HCT116 (cell line): ENCODE results near the gene CAB39. TPM values are rescaled to one million over a fixed set of nuclear protein-coding genes. Genes with fewer than 3 reads are reported as not detected.

ENCODE experiments used
- ATAC-seq: fragments of 200-7000 bp; cut with Tn5 transposase; 2 replicates; pipeline ENCODE4 v1.9.1; 2020; ENCODE audit warnings: mild to moderate bottlenecking, moderate library complexity
- BruUV-seq: library from RNA; stranded (reverse); fragments of 400-500 nt; replicated peaks from 2 replicates; lab custom pipeline; 2021; lab: Mats Ljungman, UMichigan
- CTCF ChIA-PET: fragments of 300-600 bp; sonication (Branson Sonifier 250); formaldehyde crosslinking; loops from one replicate; lab custom pipeline; 2021; ENCODE audit warnings: antibody characterized with exemption; lab: Charles Lee
- POLR2A ChIA-PET: fragments of 300-600, 350-600 bp; sonication (Branson Sonifier 250); formaldehyde crosslinking; loops from one replicate; lab custom pipeline; 2021; ENCODE audit warnings: antibody characterized with exemption; lab: Charles Lee
- RAD21 ChIA-PET, 2 experiments: fragments of 300-600 bp; sonication (Branson Sonifier 250); formaldehyde crosslinking; loops; one replicate each; lab custom pipeline; 2023; ENCODE audit warnings: low total read pairs in 2 of 2; ENCODE audit not compliant: uncharacterized antibody in 2 of 2, unreplicated experiment in 2 of 2, low non-redundant PET in 1 of 2; lab: Charles Lee
- DNase-seq: peaks from one replicate; pipeline ENCODE4 v3.0.0-alpha.2; 2010; ENCODE audit warnings: low read depth, low spot score
- H2AFZ ChIP-seq: fragments of 200-600 bp; shearing (Covaris generic), sonication (generic); 2 replicates; pipeline ENCODE4 v1.6.1; 2017; ENCODE audit warnings: low read depth, mixed run types, mixed read lengths, antibody characterized with exemption, low read length; ENCODE audit not compliant: poor library complexity, severe bottlenecking
- H3K27ac ChIP-seq: 2 replicates; pipeline ENCODE4 v1.5.1; 2012; ENCODE audit warnings: low read depth, low read length
- H3K27me3 ChIP-seq: fragments of 200-600 bp; sonication (generic); 2 replicates; pipeline ENCODE4 v1.6.1; 2016; ENCODE audit warnings: mixed run types, low read length, mixed read lengths; ENCODE audit not compliant: insufficient read depth
- H3K36me3 ChIP-seq, 2 experiments: fragments of 200-500 bp in 1 of 2; fragments of 200-600 bp in 1 of 2; sonication (Bioruptor generic) in 1 of 2; sonication (generic) in 1 of 2; 2 replicates each; pipeline versions ENCODE4 v1.5.1 to v1.6.1; 2014 to 2016; ENCODE audit warnings: low read length in 2 of 2, inconsistent platforms in 1 of 2, mixed read lengths in 1 of 2, mixed run types in 1 of 2; ENCODE audit not compliant: insufficient read depth in 2 of 2, control insufficient read depth in 1 of 2
- H3K4me1 ChIP-seq, 2 experiments: fragments of 200-600 bp in 1 of 2; sonication (generic) in 1 of 2; 2 replicates each; pipeline versions ENCODE4 v1.5.1 to v1.6.1; 2012 to 2017; ENCODE audit warnings: low read length in 2 of 2, inconsistent platforms in 1 of 2, mild to moderate bottlenecking in 1 of 2, mixed read lengths in 1 of 2, mixed run types in 1 of 2, moderate library complexity in 1 of 2; ENCODE audit not compliant: insufficient read depth in 2 of 2, control insufficient read depth in 1 of 2
- H3K4me2 ChIP-seq: fragments of 200-600 bp; sonication (generic); 2 replicates; pipeline ENCODE4 v1.6.1; 2017; ENCODE audit warnings: mixed run types, low read length, mixed read lengths
- H3K4me3 ChIP-seq, 2 experiments: fragments of 200-600 bp in 1 of 2; sonication (generic) in 1 of 2; replicated peaks in 1 of 2; 2 replicates each; pipeline ENCODE4 v1.5.1; 2011 to 2016; ENCODE audit warnings: low read length in 2 of 2, control low read depth in 1 of 2, low read depth in 1 of 2, mild to moderate bottlenecking in 1 of 2, mixed read lengths in 1 of 2, mixed run types in 1 of 2
- H3K79me2 ChIP-seq: fragments of 200-600 bp; sonication (generic); 2 replicates; pipeline ENCODE4 v1.6.1; 2017; ENCODE audit warnings: mild to moderate bottlenecking, mixed run types, low read length, moderate library complexity, mixed read lengths; ENCODE audit not compliant: insufficient read depth
- H3K9ac ChIP-seq: fragments of 200-600 bp; sonication (generic); 2 replicates; pipeline ENCODE4 v1.6.1; 2016; ENCODE audit warnings: low read length, mixed read lengths
- H3K9me2 ChIP-seq: fragments of 200-600 bp; sonication (generic), shearing (Covaris generic); 2 replicates; pipeline ENCODE4 v1.6.1; 2017; ENCODE audit warnings: mixed run types, mild to moderate bottlenecking, moderate library complexity; ENCODE audit not compliant: insufficient read depth
- H3K9me3 ChIP-seq, 2 experiments: fragments of 200-500 bp in 1 of 2; fragments of 200-600 bp in 1 of 2; sonication (Bioruptor generic) in 1 of 2; sonication (generic) in 1 of 2; 2 replicates each; pipeline ENCODE4 v1.6.1; 2014 to 2017; ENCODE audit warnings: low read length in 2 of 2, mixed read lengths in 2 of 2, inconsistent platforms in 1 of 2, low read depth in 1 of 2, mild to moderate bottlenecking in 1 of 2, mixed run types in 1 of 2, moderate library complexity in 1 of 2; ENCODE audit not compliant: control insufficient read depth in 1 of 2, insufficient read depth in 1 of 2
- H4K20me1 ChIP-seq: fragments of 200-600 bp; sonication (generic), shearing (Covaris generic); 2 replicates; pipeline ENCODE4 v1.6.1; 2017; ENCODE audit warnings: mixed run types, mild to moderate bottlenecking, moderate library complexity; ENCODE audit not compliant: insufficient read depth
- CBX3 ChIP-seq: IDR thresholded peaks from 2 replicates; pipeline ENCODE4 v1.6.1; 2012; ENCODE audit warnings: low read depth
- CTCF ChIP-seq, 3 experiments: fragments of 200-600 bp in 1 of 3; sonication (generic) in 1 of 3; IDR thresholded peaks in 2 of 3; conservative IDR thresholded peaks in 1 of 3; 2 replicates each; pipeline ENCODE4 v1.5.1; 2012 to 2017; ENCODE audit warnings: low read depth in 2 of 3, low read length in 2 of 3, antibody characterized with exemption in 1 of 3, borderline replicate concordance in 1 of 3, control low read depth in 1 of 3, mild to moderate bottlenecking in 1 of 3, mixed read lengths in 1 of 3, mixed run types in 1 of 3, moderate library complexity in 1 of 3; ENCODE audit not compliant: insufficient read depth in 1 of 3
- EGR1 ChIP-seq: IDR thresholded peaks from 2 replicates; pipeline ENCODE4 v1.6.1; 2012; ENCODE audit warnings: low read depth
- POLR2A ChIP-seq: IDR thresholded peaks from 2 replicates; pipeline ENCODE4 v1.7.0; 2011; ENCODE audit warnings: borderline replicate concordance; ENCODE audit not compliant: insufficient read depth, insufficient read length; ENCODE audit errors: extremely low read depth
- POLR2AphosphoS5 ChIP-seq: IDR thresholded peaks from 2 replicates; pipeline ENCODE4 v1.6.1; 2011; ENCODE audit warnings: mild to moderate bottlenecking, low read depth, low read length, moderate library complexity
- SP1 ChIP-seq: IDR thresholded peaks from 2 replicates; pipeline ENCODE4 v1.6.1; 2012; ENCODE audit warnings: low read depth
- SRF ChIP-seq: IDR thresholded peaks from 2 replicates; pipeline ENCODE4 v1.6.1; 2012; ENCODE audit warnings: low read depth
- intact Hi-C: fragments of 100-400 bp; cut with micrococcal nuclease; formaldehyde crosslinking; loops from 2 replicates; pipeline ENCODE4 v1.10.0; 2022
- total RNA-seq: library from RNA; stranded (reverse); gene quantifications from one replicate; pipeline ENCODE4 v1.2.1, GENCODE V29; 2021; ENCODE audit not compliant: unreplicated experiment

CAB39 gene
- total RNA-seq, 1 experiment from 2014 or later, result 63.6 TPM

GRCh38 chr2:230793572-230794359 is 81.1 kb downstream of the CAB39 start (continued):
- TF ChIP-seq CTCF (IDR thresholded peaks at IDR 0.05 in 2 of 3, conservative IDR thresholded peaks at IDR 0.05 in 1 of 3; ENCODE audit: borderline replicate concordance in 1 of 3, insufficient read depth in 1 of 3, low read depth in 2 of 3, low read length in 2 of 3) (no peak), SRF (peak; percentile 86)

- peak; percentile 64 for ATAC-seq
- CTCF ChIA-PET, result interaction anchor here (0.9 kb wide), 1 partner anchor 15 kb away, joined by 5 read pairs; no protein-coding TSS in a partner anchor
- no peak overlapping the region for H2AFZ ChIP-seq
- H3K4me3 ChIP-seq, result peak overlapping the region; percentile 3 to 34; a peak in 3 of 4 replicates
- TF ChIP-seq POLR2A (no peak), CBX3 (no peak), SP1 (no peak), CTCF (IDR thresholded peaks at IDR 0.05 in 2 of 3, conservative IDR thresholded peaks at IDR 0.05 in 1 of 3; ENCODE audit: borderline replicate concordance in 1 of 3, insufficient read depth in 1 of 3, low read depth in 2 of 3, low read length in 2 of 3) (no peak), EGR1 (no peak), POLR2AphosphoS5 (no peak)
- TF ChIP-seq, all 23 proteins: peak for 0
- Histone ChIP-seq H3K4me2 (peak overlapping the region; percentile 75), H3K9me3 (peaks cover 0 to 4% of the 10 kb centered on the region in 2 experiments; a peak in 1 of 4 replicates), H3K9me2 (no peaks in the 10 kb centered on the region), H4K20me1 (no peaks in the 10 kb centered on the region), H3K4me1 (peaks cover 43 to 78% of the 10 kb centered on the region in 2 experiments), H3K27ac (peak overlapping the region; percentile 88), H3K36me3 (peaks cover 7 to 37% of the 10 kb centered on the region in 2 experiments), H3K9ac (peak overlapping the region; percentile 63), H3K79me2 (peaks cover 52% of the 10 kb centered on the region), H3K27me3 (no peaks in the 10 kb centered on the region)
- no peak for DNase-seq
- RAD21 ChIA-PET, result interaction anchor here in 1 of 2 experiments (1.2 kb wide), 1 partner anchor 13 kb away, joined by 4 read pairs; no protein-coding TSS in a partner anchor
- BruUV-seq, result no TSS peak
- intact Hi-C loops, result loop anchor here (2.0 to 10.0 kb wide), 5 partner anchors 14 to 870 kb away; partner anchors contain the start of genes FBXO36, SP100 and TRIP12
- POLR2A ChIA-PET, result interaction anchor here (1.1 to 2.2 kb wide), 3 partner anchors 13 to 82 kb away, joined by 3 to 18 read pairs (median 6); partner anchors contain the start of gene CAB39
Observed at GRCh38 chr2:230794497-230794896, 81.9 kb downstream of the CAB39 start.
